ENCODE results near the gene TBKBP1.
"Not testable (repeated sequence)": the region's sequence is repeated elsewhere in the genome, so short reads cannot be mapped to it uniquely, and the experiment has no call there.

The TBKBP1 gene

DNA sequence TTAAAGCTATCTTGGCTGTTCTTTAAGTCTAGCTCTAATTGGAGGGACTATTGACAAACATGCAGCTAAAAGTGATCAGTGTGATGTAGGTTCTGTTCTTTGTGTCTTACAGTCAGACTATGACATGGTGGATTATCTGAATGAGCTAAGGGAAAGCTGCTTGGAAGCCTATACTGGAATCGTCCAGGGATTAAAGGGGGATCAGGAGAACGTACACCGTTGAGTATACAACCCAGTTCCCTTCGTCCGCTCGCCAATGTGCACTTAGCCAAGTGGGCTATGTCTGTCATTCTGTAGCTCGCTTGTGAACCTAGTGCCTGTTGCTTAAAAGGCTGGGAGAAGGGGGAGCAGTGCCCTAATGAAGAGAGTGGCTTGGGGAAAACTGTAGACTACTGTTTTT is 15.8 kb upstream of the TBKBP1 start:
- DNase-seq = no peak

DNA sequence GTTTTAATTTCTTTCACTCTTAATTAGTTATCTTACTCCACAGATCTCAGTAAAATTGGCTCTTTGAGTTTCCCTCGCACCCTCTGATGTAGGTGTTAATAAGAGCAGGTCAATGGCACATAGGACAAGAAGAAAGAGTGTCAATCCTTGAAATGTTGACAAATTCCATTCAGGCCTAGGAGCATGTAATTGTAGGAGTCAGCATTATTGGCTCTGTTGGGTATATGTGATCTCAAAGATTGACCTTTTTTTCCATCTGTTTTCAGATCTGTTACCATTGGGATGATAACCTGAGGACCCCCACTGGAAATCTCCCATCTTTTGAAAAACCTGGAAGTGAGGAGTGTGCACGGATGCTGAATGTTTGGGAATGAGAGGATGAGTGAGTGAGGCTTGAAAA is 11.8 kb upstream of the TBKBP1 start:
- DNase-seq = no peak

GRCh38 chr17:47682727-47683126 is 11.2 kb upstream of the TBKBP1 start:
- DNase-seq = not testable (repeated sequence)

DNA sequence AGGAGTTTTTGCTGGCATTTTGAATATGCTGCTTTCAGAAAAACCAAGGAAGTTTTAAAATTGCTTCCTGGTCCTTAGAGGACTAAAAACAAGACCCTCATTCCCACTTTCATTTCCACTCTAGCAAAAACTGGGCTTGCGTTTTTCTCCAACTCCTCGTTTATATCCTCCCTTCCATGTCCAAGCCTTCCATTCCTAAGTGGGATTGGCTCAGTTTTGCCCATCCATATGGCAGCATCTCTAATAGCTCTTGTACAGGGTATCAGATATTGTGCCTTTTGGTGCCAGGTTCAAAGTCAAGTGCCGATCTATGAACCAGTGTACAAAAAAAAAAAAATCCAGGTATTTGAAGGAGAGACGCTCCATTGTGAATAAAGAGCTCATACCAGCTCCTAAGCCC is 9.9 kb upstream of the TBKBP1 start:
- DNase-seq = no peak

DNA sequence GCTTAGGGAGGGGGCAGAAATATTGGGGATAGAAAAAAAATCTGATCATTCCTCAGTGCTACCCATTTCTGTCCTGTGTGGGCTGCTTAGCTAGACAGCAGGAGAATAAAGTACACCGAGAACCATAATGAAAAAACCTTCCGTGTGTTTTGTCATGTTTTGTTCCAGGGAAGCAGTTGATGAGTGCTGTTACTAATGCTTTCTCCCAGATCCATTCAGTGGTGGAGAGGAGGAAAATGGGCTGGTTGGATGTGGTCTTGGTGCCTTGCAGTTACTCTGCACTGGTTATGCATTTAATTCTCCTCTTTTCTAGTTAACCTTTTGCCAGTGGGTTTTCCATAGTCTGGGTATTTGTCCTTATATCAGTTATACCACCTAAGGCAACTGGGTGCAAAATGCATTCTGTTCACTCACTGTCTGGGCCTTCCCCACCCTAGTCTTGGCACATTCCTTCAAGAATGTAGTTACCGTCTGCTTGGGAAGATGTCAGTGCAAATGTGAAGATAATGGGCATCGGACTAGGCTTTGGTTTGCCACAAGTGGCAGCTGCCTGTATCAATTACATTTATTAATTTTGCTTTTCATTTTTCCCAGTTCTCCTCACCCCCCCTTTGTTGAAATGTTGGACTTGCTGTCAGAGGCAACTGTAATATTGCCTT is 9.3 kb upstream of the TBKBP1 start:
- DNase-seq = no peak

DNA sequence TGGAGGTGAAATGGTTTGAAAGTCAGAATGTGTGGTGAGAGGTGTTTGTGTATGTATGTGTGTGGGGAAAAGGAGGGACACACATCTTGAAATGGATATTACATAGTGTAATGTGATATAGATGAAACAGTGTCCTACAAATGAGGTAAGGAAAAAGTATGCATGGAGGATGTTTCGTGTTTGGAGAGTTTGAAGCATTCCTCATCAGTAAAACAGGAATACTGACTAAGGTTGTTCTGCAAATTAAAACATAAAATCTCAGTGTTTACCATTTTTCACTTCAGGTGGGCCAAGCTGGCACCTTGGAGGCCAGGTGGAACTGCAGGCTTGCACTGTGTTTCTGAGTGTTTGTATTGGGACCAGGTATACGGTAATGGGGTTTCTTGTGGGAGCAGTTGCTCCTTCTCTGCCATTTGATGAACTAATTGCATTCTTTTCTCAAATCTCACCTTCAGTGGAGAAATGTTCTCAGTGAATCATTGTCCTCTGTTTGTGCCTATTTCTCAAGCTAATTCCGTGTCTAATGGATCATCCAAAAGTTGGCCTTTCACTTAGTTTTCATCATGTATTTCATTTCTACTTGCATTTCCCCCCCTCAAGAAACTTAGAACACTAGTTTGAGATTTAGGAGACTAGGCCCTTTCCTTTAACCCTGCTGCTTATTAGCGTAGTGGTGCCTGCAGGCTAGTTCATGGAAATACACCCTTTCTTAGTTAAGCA is 8.2 kb upstream of the TBKBP1 start:
- no peak for DNase-seq

DNA sequence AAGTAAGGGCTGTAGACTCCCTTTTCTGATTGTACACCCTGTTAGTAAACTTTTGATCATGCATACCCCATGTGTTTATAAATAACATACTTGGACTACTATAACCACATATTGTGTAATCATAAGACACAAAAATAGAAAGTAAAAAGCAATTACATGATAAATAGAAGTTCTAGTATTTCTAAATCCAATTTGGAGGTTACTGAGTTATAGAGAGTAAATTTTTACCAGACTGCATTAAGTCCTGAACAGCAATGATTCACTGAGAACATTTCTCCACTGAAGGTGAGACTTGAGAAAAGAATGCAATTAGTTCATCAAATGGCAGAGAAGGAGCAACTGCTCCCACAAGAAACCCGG is 7.7 kb upstream of the TBKBP1 start:
- DNase-seq = no peak

DNA sequence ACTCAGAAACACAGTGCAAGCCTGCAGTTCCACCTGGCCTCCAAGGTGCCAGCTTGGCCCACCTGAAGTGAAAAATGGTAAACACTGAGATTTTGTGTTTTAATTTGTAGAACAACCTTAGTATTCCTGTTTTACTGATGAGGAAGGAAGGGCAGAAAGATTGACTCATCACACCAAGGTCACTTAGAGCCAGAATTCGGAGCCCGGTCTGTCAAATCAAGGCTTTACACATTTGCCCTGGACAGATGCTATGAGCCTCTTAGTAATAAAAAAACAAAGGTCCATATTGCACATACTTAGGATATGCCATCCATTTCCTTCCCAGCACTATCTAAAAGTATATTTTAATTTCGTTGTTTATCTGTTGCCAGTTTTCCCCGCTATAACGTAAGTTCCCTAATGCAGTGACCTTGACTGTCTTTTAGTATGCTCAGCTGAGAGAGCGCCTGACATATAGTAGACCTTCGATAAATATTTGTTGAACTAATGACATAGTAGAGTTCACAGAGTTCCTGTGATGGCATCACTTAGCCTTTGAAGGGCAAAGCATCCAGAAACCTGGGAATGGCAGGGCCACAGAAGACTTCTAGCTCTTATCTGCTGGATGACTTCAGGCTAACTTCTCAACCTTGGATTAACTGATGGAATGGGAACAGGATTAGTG is 7.2 kb upstream of the TBKBP1 start:
- DNase-seq = no peak

DNA sequence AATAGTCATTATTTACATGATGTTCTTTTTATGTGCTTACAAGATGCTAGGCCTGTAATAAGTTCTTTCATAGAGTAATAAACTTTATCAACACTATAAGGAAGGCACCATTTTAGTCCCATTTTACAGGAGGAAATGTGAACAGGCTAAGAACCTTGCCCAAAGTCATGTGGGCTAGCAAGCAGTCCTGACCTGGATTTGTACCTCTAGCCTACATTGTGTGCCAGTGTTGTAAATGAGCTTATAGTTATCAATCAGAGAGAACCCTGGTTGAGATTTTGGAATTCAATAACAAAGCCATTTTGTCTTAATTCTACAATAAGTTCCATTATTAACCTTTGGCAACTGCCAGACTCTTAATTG is 6.7 kb upstream of the TBKBP1 start:
- no peak for DNase-seq

GRCh38 chr17:47687748-47688147 is 6.2 kb upstream of the TBKBP1 start:
- DNase-seq = no peak

- no peak for DNase-seq
Measured at GRCh38 chr17:47690121-47690520, 3.8 kb upstream of the TBKBP1 start.

DNA sequence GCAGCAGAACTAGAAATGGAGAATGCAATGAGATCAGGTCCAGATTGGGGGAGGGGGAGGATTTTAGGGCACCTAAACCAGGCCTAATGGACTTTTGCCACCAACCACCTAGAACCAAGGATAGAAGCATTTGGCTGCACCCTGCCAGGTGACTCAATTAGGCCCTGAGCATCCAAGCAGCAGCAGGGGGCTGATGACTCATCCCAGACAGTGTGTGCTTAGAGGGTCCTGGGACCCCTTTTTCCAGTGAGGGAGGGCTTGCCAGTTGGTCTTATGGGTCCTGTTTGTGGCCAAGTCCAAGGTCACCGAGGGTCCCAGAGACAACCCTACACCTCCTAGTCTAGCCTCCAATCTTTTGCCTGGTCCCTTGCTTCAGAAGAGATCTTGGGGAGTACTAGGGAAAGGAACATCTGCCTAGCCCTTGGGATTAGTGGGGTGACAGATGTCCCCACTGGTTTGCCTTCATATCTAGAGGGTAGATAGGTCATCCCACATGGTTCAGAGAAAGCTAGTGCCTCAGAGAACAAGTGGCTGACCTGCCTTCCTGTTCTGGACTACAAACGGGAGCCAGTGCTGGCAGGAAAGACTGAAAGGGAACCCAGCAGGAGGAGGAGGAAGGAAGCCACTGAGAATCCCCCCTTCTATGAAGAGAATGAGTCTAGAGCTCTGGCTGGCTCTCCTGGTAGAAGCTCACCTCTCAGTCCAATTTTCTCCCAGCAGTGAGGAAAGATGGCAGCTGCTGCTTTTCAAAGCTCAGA is 1.6 kb upstream of the TBKBP1 start:
- DNase-seq = no peak

- no peak for DNase-seq
Measured at GRCh38 chr17:47692895-47693730, 848 bp upstream of the TBKBP1 start.

GRCh38 chr17:47694581-47695428 is 844 bp downstream of the TBKBP1 start:
- DNase-seq = no peak

DNA sequence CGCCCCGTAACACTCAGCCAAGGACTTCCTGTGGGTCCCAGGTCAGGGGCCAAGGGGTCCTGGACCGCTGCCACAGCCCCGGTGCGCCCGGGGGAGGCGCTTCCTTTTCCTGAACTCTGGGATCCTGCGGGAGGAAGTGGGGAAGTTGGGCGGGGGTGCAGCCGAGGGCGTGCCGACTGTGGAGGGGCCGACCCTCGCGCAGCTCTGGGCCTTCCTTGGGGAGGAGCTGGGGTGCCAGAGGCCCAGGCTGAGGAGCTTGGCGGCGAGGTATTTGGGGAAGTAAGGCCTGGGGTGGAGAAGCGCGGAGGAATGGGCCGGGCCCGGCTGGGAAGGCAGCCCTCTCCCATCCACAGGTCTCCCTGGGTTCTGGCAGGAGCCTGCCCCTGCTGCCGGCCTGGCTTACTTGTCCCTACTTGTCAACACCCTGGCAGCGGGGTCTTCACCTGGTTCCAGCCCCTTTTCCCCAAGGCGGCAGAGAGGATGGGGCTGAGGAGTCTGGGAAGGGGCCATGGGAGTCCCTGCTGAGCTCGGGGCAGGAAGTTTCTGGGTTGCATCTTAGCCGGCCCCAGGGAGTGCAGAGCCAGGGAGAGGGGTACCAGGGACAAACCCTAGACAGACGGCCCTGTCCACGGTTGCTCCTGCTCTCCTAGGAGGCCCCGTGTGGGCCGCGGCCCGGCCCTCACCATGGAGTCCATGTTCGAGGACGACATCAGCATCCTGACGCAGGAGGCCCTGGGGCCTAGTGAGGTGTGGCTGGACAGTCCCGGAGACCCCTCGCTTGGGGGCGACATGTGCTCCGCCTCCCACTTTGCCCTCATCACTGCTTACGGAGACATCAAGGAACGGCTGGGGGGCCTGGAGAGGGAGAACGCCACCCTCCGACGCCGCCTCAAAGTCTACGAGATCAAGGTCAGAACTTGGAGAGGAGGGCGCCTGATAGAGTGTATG is 1.7 kb downstream of the TBKBP1 start:
- no peak for DNase-seq

GRCh38 chr17:47696717-47697642 is 3.0 kb downstream of the TBKBP1 start:
- DNase-seq = no peak

- no peak for DNase-seq
Measured at GRCh38 chr17:47697906-47698711, 4.1 kb downstream of the TBKBP1 start.

DNA sequence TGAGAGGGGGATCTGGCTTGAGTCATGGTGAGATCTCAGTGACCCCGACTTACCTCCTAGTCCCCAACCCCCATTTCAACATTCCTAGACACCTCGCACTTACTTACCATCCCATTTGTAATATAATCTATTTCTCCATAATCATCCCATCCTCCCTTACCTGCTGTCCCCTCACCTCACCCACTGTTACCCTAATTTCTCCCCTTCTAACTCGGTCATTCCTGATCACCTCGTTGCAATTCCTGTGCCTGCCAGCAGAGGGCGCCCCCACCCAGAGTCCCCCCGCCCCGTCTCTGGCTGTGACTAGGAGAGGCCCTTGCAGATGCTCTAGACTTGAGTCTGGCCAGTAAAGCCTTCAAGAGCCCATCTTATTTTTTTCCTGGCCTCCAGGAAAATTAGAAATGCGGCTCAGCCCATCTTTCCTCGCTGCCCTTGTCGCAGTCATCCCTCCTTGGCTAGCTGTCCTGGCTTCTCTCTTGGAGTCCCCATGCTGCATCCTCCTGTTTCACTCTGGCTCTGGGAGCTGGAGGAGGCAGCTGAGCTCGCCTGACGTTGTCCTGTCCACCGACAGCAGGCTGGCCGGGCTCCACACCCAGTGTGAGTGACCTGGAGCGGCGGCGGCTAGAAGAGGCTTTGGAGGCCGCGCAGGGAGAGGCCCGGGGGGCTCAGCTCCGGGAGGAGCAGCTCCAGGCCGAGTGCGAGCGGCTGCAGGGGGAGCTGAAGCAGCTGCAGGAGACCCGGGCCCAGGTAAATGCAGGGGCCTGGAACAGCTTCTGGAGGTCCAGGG is 5.0 kb downstream of the TBKBP1 start:
- peak; percentile 71 for DNase-seq
